ENCODE measurements around the gene KCNS1.

Gene KCNS1

DNA sequence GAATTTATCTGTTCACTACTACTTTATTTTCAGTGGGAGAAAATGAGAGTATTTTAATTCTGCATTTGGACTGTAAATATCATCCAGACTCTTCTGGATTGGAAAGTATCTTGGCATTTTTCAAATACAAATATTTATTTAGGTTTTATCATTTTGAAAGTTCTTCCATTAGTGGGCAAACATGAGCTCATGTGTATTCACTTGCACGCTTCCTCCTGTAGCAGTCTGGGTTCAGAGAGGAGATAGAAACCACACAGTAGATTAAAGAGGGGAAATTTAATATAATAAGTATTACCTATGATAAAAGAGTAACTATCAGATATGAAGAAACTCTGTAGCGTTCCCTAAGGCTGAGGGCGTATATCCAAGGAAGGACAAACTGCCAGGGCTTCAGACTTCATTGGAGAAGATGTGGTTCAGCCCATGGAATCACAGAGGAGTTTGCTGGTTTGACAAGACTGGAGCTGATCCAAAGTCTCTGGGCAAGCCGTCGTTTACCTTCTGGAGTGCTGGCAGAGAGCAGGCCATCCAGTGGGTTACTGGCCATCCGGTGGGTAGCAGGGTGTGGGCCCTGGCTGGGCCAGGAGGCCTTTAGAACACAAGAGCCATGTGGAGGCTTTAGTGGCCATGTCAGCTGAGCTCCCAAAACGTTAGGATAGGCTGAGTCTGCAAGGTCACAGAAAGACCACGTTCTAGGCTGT, 44.3 kb downstream of the KCNS1 start:
- TF ChIP-seq, protein P1, sequence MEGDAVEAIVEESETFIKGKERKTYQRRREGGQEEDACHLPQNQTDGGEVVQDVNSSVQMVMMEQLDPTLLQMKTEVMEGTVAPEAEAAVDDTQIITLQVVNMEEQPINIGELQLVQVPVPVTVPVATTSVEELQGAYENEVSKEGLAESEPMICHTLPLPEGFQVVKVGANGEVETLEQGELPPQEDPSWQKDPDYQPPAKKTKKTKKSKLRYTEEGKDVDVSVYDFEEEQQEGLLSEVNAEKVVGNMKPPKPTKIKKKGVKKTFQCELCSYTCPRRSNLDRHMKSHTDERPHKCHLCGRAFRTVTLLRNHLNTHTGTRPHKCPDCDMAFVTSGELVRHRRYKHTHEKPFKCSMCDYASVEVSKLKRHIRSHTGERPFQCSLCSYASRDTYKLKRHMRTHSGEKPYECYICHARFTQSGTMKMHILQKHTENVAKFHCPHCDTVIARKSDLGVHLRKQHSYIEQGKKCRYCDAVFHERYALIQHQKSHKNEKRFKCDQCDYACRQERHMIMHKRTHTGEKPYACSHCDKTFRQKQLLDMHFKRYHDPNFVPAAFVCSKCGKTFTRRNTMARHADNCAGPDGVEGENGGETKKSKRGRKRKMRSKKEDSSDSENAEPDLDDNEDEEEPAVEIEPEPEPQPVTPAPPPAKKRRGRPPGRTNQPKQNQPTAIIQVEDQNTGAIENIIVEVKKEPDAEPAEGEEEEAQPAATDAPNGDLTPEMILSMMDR (IDR thresholded peaks at IDR 0.05; ENCODE audit: low read depth, low read length): no peak
- H3K4me3 ChIP-seq (ENCODE audit: low read depth, low read length): no peak overlapping the region

DNA sequence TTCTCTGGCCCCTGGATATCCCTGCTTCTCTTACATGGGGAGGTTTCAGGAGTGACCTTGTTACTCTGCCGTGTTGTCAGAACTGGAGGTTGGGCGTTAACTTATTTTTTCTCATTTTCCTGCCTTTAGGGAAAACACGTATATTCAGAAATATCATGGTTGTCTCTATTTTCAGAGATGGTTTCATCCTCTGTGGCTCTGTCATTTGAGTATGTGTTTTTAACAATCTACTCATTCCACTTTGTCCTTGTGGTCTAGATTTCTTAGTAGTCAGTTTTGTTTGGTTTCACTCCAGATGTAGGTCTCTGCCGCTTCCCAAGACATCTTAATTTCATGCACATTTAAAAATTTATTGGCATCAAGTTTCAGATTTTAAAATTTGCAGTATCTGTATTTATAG, 45.9 kb downstream of the KCNS1 start:
- TF ChIP-seq, protein P1 (IDR thresholded peaks at IDR 0.05; ENCODE audit: low read depth, low read length): no peak
- H3K4me3 ChIP-seq (ENCODE audit: low read depth, low read length): no peak overlapping the region

DNA sequence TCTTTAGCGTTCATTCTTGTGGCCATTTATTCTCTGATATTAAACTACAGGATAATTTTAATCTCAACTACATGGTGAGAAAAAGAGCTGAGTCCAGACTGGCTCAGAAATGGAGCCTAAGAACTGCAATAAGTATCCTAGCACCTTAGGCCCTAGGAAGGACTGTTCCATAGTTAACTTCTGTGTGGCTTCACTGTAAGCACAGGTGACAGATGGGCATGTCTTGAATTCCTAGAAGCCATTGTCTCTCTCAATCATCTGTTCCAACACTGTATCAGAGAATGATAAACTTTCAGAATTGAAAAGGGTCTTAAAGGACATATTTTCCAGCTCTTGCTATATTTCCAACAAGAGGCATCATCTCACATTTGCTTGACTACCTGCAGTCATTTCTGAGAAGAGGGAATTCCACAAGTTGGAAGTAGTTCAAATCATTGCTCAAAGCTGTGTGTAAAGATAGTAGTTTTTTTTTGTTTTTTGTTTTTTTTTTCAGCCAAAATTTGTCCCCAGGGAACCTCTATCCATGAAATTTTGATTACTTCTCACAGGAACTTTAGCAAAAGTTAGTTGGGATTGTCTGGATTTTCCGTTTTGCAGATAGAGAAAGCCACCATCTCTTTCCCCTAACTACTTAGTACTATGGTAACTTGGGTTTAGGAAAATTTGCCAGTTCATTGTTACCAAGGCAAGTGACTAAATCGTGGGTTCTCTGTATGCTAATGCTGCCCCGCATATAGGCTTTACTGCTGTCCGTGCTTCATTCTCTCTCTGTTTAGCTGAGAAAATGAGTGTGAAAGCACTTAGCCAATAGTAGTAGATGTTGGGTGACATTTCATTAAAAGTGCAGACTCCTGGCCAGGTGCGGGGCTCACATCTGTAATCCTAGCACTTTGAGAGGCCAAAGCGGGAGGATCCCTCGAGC, 47.2 kb downstream of the KCNS1 start:
- TF ChIP-seq, protein P1 (IDR thresholded peaks at IDR 0.05; ENCODE audit: low read depth, low read length): no peak

DNA sequence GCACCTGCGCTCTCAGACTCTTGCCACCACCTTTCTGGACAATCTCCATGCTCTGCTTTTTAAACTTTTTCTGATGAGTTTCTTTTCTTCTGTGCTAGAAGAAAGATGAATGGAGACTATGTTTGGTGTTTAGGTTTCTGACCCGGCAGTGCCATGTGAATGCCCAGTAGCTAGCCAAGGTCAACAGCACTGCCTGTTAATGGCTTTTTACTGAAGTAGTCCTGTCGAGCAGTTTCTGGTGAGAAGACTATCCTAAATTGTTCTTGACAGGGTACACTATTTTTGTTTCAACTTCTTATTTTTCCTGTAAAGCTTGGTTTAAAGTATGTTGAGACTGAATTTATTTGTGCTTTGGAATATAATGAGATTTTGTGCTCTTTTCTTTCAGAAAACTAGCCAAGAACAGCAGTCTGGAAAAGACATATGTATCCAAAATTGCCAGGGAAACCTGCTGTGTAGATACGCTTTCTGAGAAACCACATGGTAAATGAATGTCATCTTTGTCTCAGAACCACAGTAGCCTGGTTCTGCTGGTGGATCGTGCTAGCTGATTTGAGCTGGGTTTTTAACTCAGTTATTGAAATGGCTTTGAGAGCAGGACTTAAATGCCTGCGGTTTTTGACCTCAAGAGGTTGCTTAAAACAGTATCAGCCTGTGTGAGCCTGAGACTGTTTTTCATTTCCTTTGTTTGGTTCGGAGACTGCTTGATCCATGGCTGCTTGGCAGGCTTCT, 48.1 kb downstream of the KCNS1 start:
- TF ChIP-seq, protein P1 (IDR thresholded peaks at IDR 0.05; ENCODE audit: low read depth, low read length): no peak
- H3K4me3 ChIP-seq (ENCODE audit: low read depth, low read length): no peak overlapping the region

More for the DNA sequence above, 47.2 kb downstream of the KCNS1 start:
- no peak overlapping the region for H3K4me3 ChIP-seq (ENCODE audit: low read depth, low read length)

DNA sequence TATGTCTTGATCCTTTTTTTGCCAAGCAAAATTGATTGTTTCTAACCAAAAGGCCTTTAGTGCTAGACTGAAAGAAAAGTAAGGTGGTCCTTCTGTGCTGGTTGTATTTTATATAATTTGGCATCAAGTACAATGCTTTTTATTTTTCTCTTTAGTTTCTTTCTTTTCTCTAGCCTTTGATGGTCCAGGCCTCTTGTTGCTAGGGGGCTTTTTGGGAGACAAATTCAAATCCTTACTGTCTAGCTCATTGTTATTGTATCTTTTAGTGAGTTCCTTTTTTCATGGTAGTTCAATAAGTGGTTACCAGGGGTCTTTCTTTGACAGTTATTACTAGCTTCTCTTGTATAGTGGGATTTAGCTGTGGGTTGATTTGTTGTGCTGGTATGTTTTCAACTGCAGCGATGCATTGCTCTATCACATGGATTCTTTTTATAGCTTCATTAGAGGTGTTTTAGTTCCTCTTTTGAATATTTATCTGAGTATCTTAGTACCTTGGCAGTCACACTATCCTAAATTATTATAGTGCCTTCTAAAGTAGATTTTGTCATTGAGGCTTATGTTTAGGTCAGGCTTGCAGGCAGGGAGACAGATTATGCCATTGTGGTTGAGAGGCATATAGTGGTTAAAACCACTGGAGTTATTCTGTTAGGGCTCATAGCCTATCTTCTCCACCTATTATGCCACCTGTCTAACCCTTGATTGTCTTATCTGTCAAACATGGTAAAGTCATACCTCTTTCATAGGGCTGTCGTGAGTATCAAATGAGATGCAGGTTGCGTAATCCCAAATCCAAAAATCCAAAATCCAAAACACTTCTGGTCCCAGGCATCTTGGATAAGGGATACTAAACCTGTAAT, 49.5 kb downstream of the KCNS1 start:
- TF ChIP-seq, protein P1 (IDR thresholded peaks at IDR 0.05; ENCODE audit: low read depth, low read length): no peak
- no peak overlapping the region for H3K4me3 ChIP-seq (ENCODE audit: low read depth, low read length)

DNA sequence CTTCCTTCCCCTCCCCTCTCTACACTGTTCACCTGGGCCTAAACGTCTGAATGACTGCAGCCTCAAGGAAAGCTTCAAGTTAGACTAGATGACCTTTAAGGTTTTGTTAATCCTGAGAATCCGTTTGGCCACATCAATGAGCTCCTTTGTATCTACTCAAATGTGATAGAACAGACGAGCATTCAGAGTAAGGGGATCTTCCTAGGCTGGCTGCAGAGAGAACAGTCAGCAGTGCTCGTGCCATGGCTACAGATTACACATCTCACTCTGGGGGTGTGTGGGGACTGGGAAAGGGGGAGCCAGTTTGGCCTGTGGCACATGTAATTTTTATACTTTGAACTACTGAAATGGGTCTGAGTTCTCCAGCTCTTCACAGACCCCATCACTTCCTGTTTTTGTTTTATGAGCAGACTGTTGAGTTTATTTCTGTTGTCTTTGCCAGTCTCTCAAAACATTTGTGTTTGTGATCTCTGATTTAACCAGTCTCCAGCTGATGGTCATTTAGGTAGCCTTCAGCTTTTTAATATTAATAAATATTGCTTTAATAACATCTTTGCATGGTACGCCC, 50.9 kb downstream of the KCNS1 start:
- H3K4me3 ChIP-seq (ENCODE audit: low read depth, low read length): no peak overlapping the region
- TF ChIP-seq, protein P1 (IDR thresholded peaks at IDR 0.05; ENCODE audit: low read depth, low read length): no peak
